ENCODE results near the gene SEC22A.

GRCh38 chr3:123152687-123153086 lies 49.1 kb upstream of the SEC22A start:
- TF ChIP-seq CTCF (IDR thresholded peaks at IDR 0.05; ENCODE audit: low read length) (no peak), EZH2 (IDR thresholded peaks at IDR 0.05; ENCODE audit: borderline replicate concordance, low read length) (no peak)
